B cell (primary cell): ENCODE measurements around the gene ABCC9. TPM values are rescaled to one million over a fixed set of nuclear protein-coding genes. Genes with fewer than 3 reads are reported as not detected.
"Not testable (repeated sequence)": the region's sequence is repeated elsewhere in the genome, so short reads cannot be mapped to it uniquely, and the experiment has no call there.

Experiments used
- ATAC-seq: fragments of 200-7000 bp; cut with Tn5 transposase; one replicate; pipeline ENCODE4 v1.10.0; 2021; ENCODE audit warnings: low read depth, mild to moderate bottlenecking, moderate number of reproducible peaks, moderate library complexity
- CTCF ChIA-PET: fragments of 350-600 bp; sonication (Branson Sonifier 250); formaldehyde crosslinking; loops from one replicate; lab custom pipeline; 2021; ENCODE audit warnings: antibody characterized with exemption, inconsistent platforms; lab: Charles Lee
- POLR2A ChIA-PET: fragments of 350-600 bp; sonication (Branson Sonifier 250); formaldehyde crosslinking; loops from one replicate; lab custom pipeline; 2021; ENCODE audit warnings: antibody characterized with exemption; lab: Charles Lee
- DNase-seq: peaks from one replicate; pipeline ENCODE4 v3.0.0; 2013
- H2AFZ ChIP-seq: 2 replicates; pipeline ENCODE4 v1.6.1; 2012; ENCODE audit warnings: mild to moderate bottlenecking, low read depth, low read length; ENCODE audit not compliant: insufficient read depth, poor library complexity, severe bottlenecking
- H3K27ac ChIP-seq, 2 donors: 1 replicate in 1 of 2; 2 replicates in 1 of 2; pipeline ENCODE4 v1.5.1; 2012 to 2013; ENCODE audit warnings: low read length in 2 of 2, mild to moderate bottlenecking in 2 of 2, moderate library complexity in 1 of 2
- H3K27me3 ChIP-seq, 4 experiments: fragments of 200-600 bp in 1 of 4; sonication (generic) in 1 of 4; replicated peaks in 1 of 4; 1 replicate in 2 of 4; 2 replicates in 2 of 4; pipeline versions ENCODE4 v1.6.1 to v1.7.0; 2013 to 2016; ENCODE audit warnings: low read length in 3 of 4, mild to moderate bottlenecking in 2 of 4, mixed read lengths in 1 of 4, moderate library complexity in 1 of 4; ENCODE audit not compliant: insufficient read depth in 4 of 4, control insufficient read depth in 3 of 4; ENCODE audit errors: control extremely low read depth in 1 of 4
- H3K36me3 ChIP-seq, 2 experiments: replicated peaks in 1 of 2; 1 replicate in 1 of 2; 2 replicates in 1 of 2; pipeline versions ENCODE4 v1.6.1 to v1.7.1; 2013; ENCODE audit warnings: low read length in 1 of 2; ENCODE audit not compliant: insufficient read depth in 2 of 2, control insufficient read depth in 1 of 2; ENCODE audit errors: control extremely low read depth in 1 of 2, extremely low read depth in 1 of 2
- H3K4me1 ChIP-seq, 2 donors: fragments of 200-600 bp in 1 of 2; sonication (generic) in 1 of 2; 1 replicate in 1 of 2; 2 replicates in 1 of 2; pipeline versions ENCODE4 v1.5.1 to v1.6.1; 2013 to 2017; ENCODE audit warnings: low read length in 2 of 2; ENCODE audit not compliant: control insufficient read depth in 2 of 2, insufficient read depth in 2 of 2
- H3K4me2 ChIP-seq: replicated peaks from 2 replicates; pipeline ENCODE3; 2012; ENCODE audit warnings: mild to moderate bottlenecking, low read depth, low read length; ENCODE audit not compliant: poor library complexity, severe bottlenecking
- H3K4me3 ChIP-seq, 5 experiments: fragments of 200-600 bp in 1 of 5; sonication (generic) in 1 of 5; 1 replicate in 3 of 5; 2 replicates in 2 of 5; pipeline versions ENCODE4 v1.5.1 to v1.7.0; 2011 to 2016; ENCODE audit warnings: low read length in 4 of 5, mild to moderate bottlenecking in 4 of 5, low read depth in 2 of 5, control low read depth in 1 of 5, moderate library complexity in 1 of 5; ENCODE audit not compliant: insufficient read depth in 1 of 5; ENCODE audit errors: control extremely low read depth in 1 of 5, extremely low read depth in 1 of 5
- H3K79me2 ChIP-seq: fragments of 200-600 bp; sonication (generic); one replicate; pipeline ENCODE4 v1.6.0; 2016; ENCODE audit warnings: low read length; ENCODE audit not compliant: control insufficient read depth, insufficient read depth
- H3K9ac ChIP-seq: fragments of 200-600 bp; sonication (generic); 2 replicates; pipeline ENCODE4 v1.6.1; 2017; ENCODE audit warnings: mild to moderate bottlenecking, low read length, moderate library complexity
- H3K9me3 ChIP-seq, 3 donors: one replicate each; pipeline versions ENCODE4 v1.6.1 to v1.7.1; 2013; ENCODE audit warnings: low read length in 2 of 3; ENCODE audit not compliant: control insufficient read depth in 2 of 3, insufficient read depth in 1 of 3; ENCODE audit errors: control extremely low read depth in 1 of 3
- H4K20me1 ChIP-seq: 2 replicates; pipeline ENCODE4 v1.6.0; 2012; ENCODE audit warnings: mild to moderate bottlenecking, low read length; ENCODE audit not compliant: insufficient read depth, control insufficient read depth, poor library complexity, severe bottlenecking
- H3K27ac Mint-ChIP-seq: one replicate; pipeline ENCODE4 v1.8.0; 2021; ENCODE audit warnings: mixed read lengths
- H3K27me3 Mint-ChIP-seq: one replicate; pipeline ENCODE4 v1.8.0; 2021; ENCODE audit warnings: mixed read lengths
- H3K4me1 Mint-ChIP-seq: one replicate; pipeline ENCODE4 v1.8.0; 2021; ENCODE audit warnings: mixed read lengths
- H3K4me3 Mint-ChIP-seq: one replicate; pipeline ENCODE4 v1.8.0; 2021; ENCODE audit warnings: mixed read lengths
- H3K9me3 Mint-ChIP-seq: one replicate; pipeline ENCODE4 v1.8.0; 2022; ENCODE audit warnings: mixed read lengths; ENCODE audit not compliant: insufficient read depth
- CTCF ChIP-seq: fragments of 200-600 bp; IDR thresholded peaks from one replicate; pipeline ENCODE4 v1.8.0; 2022; ENCODE audit warnings: antibody characterized with exemption, mild to moderate bottlenecking
- EZH2 ChIP-seq: IDR thresholded peaks from 2 replicates; pipeline ENCODE4 v1.6.1; 2012; ENCODE audit warnings: borderline replicate concordance, low read depth, mild to moderate bottlenecking, moderate library complexity, low read length; ENCODE audit not compliant: insufficient read depth, poor library complexity, severe bottlenecking
- WGBS: methylation state at CpG from one replicate; pipeline ENCODE4 v1.1.5; 2013; ENCODE audit warnings: missing lambda C conversion rate; ENCODE audit not compliant: insufficient coverage; 5-methylcytosine and 5-hydroxymethylcytosine counted together
- intact Hi-C: fragments of 100-400 bp; cut with micrococcal nuclease; formaldehyde crosslinking; loops from one replicate; pipeline ENCODE4 v1.10.0; 2022
- polyA plus RNA-seq: library from polyadenylated mRNA; depleted of rRNA; stranded (reverse); fragments of >200 nt; gene quantifications from 2 replicates; pipeline ENCODE4 v1.2.3, GENCODE V29; 2012
- total RNA-seq, 2 donors: library from RNA; stranded (reverse); fragments of 120-200 nt in 1 of 2; gene quantifications; 1 replicate in 1 of 2; 2 replicates in 1 of 2; pipeline versions ENCODE4 v1.2.3 to v1.2.4, GENCODE V29; 2013 to 2022

The ABCC9 gene
- total and polyA plus RNA-seq, 2 donors (not counting 1 experiment from before 2014, with no cell fraction given) = not detected

GRCh38 chr12:21786041-21786531, 155.1 kb downstream of the ABCC9 start:
- H3K36me3 ChIP-seq = no peaks in the 10 kb centered on the region
- H3K4me3 Mint-ChIP-seq = no peak overlapping the region
- H3K4me3 ChIP-seq = no peak overlapping the region
- peaks cover 4% of the 10 kb centered on the region for H3K9me3 Mint-ChIP-seq
- no peaks in the 10 kb centered on the region for H4K20me1 ChIP-seq
- no peak for DNase-seq
- no peaks in the 10 kb centered on the region for H3K4me1 ChIP-seq
- no peak overlapping the region for H3K27ac ChIP-seq
- POLR2A ChIA-PET = no interaction called here
- intact Hi-C loops = no loop called here
- 67% methylated on average over 1 of the region's 3 CpGs for WGBS
- no peak for ATAC-seq
- TF ChIP-seq EZH2 (no peak), CTCF (no peak)
- no peaks in the 10 kb centered on the region for H3K4me1 Mint-ChIP-seq
- H2AFZ ChIP-seq = no peak overlapping the region
- no peak overlapping the region for H3K9ac ChIP-seq
- no peaks in the 10 kb centered on the region for H3K27me3 ChIP-seq
- no peak overlapping the region for H3K4me2 ChIP-seq
- CTCF ChIA-PET = interaction anchor here (1.3 kb wide), 1 partner anchor 8 kb away, joined by 3 read pairs; no protein-coding TSS in a partner anchor
- no peaks in the 10 kb centered on the region for H3K79me2 ChIP-seq
- H3K27ac Mint-ChIP-seq = no peak overlapping the region
- no peaks in the 10 kb centered on the region for H3K9me3 ChIP-seq
- no peaks in the 10 kb centered on the region for H3K27me3 Mint-ChIP-seq

- H3K4me3 ChIP-seq, H3K4me3 Mint-ChIP-seq, H3K9ac ChIP-seq, ATAC-seq, H3K79me2 ChIP-seq, CTCF ChIA-PET, H4K20me1 ChIP-seq, H3K4me1 Mint-ChIP-seq, DNase-seq, H3K9me3 Mint-ChIP-seq, H3K27me3 Mint-ChIP-seq, H3K9me3 ChIP-seq, H3K4me1 ChIP-seq, H2AFZ ChIP-seq, intact Hi-C loops, H3K4me2 ChIP-seq, H3K27ac Mint-ChIP-seq, POLR2A ChIA-PET, H3K27ac ChIP-seq, H3K36me3 ChIP-seq, H3K27me3 ChIP-seq: not testable (repeated sequence)
- WGBS = no CpG with 5 or more reads among the region's 3 CpGs
These were observed 158.5 kb downstream of the ABCC9 start for GRCh38 chr12:21782723-21783122.
